Heart right ventricle (tissue), 16 donors: ENCODE measurements around the gene ALPK1. TPM values are rescaled to one million over a fixed set of nuclear protein-coding genes. Genes with fewer than 3 reads are reported as not detected.

Experiments used
- ATAC-seq, 8 donors: fragments of 200-7000 bp; cut with Tn5 transposase; one replicate each; pipeline ENCODE4 v1.9.1; 2020; ENCODE audit warnings: mild to moderate bottlenecking in 8 of 8, moderate library complexity in 8 of 8, moderate number of reproducible peaks in 1 of 8
- DNase-seq, 2 donors: peaks; one replicate each; pipeline ENCODE4 v3.0.0-alpha.2; 2020
- H3K27ac ChIP-seq, 10 donors: fragments of 200-600 bp; sonication (generic) in 2 of 10; one replicate each; pipeline versions ENCODE4 v1.5.0 to v1.8.0; 2020 to 2022; ENCODE audit warnings: mild to moderate bottlenecking in 3 of 10
- H3K27me3 ChIP-seq, 7 donors: fragments of 200-600 bp; one replicate each; pipeline ENCODE4 v1.8.0; 2021 to 2022; ENCODE audit warnings: mild to moderate bottlenecking in 2 of 7
- H3K36me3 ChIP-seq, 9 donors: fragments of 200-600 bp; sonication (generic) in 1 of 9; one replicate each; pipeline versions ENCODE4 v1.5.0 to v1.8.0; 2020 to 2022; ENCODE audit warnings: mild to moderate bottlenecking in 2 of 9
- H3K4me1 ChIP-seq, 9 donors: fragments of 200-600 bp; sonication (generic) in 1 of 9; one replicate each; pipeline versions ENCODE4 v1.5.0 to v1.8.0; 2020 to 2022; ENCODE audit warnings: mild to moderate bottlenecking in 4 of 9
- H3K4me3 ChIP-seq, 10 donors: fragments of 200-600 bp; sonication (generic) in 2 of 10; one replicate each; pipeline versions ENCODE4 v1.5.0 to v1.8.0; 2020 to 2022; ENCODE audit warnings: mild to moderate bottlenecking in 7 of 10, moderate library complexity in 2 of 10
- H3K9me3 ChIP-seq, 11 donors: fragments of 200-600 bp in 10 of 11; sonication (generic) in 2 of 11; one replicate each; pipeline versions ENCODE4 v1.5.0 to v1.8.0; 2013 to 2022; ENCODE audit warnings: mild to moderate bottlenecking in 2 of 11, control low read depth in 1 of 11, moderate library complexity in 1 of 11
- WGBS, 2 donors: extraction: QIAGEN DNeasy Blood & Tissue Kit; methylation state at CpG; one replicate each; pipeline ENCODE4 v1.1.7; 2013; ENCODE audit warnings: inconsistent platforms in 1 of 2; 5-methylcytosine and 5-hydroxymethylcytosine counted together
- intact Hi-C, 10 donors: fragments of 100-400 bp; cut with DNase I; formaldehyde crosslinking; loops; one replicate each; pipeline versions ENCODE4 v1.11.1 to v1.14.2; 2022
- polyA plus RNA-seq, 2 donors: library from polyadenylated mRNA; stranded (reverse); fragments of 200-250 nt; gene quantifications; one replicate each; pipeline ENCODE4 v1.2.3, GENCODE V29; 2013
- total RNA-seq, 10 donors: library from RNA; stranded (reverse); fragmentation: NEBNext Ultra II Directional in 3 of 10; extraction: Animal tissue kit (Norgen Biotek cat#: 25700) in 3 of 10; gene quantifications; one replicate each; pipeline versions ENCODE4 v1.2.1 to v1.2.4, GENCODE V29; 2021 to 2023
- TF ChIP-seq, protein P1 (sequence below), 9 donors: fragments of 200-600 bp; sonication (generic) in 2 of 9; IDR thresholded peaks; one replicate each; pipeline versions ENCODE4 v1.5.0 to v1.8.0; 2021 to 2022; ENCODE audit warnings: antibody characterized with exemption in 9 of 9, mild to moderate bottlenecking in 5 of 9, moderate library complexity in 1 of 9
- donor health status: Arrhythmogenic right ventricular cardiomyopathy.
- donor health status: ischemic (EF 13 %, LVEDD 7.1; RV severe dilation, severe dysfunction).
- donor health status: healthy with polysubstance abuse.
- donor health status: DM: no; HTN: yes; CAD: no.
- donor health status: DM: no; HTN: no; CAD: no.
- donor health status: ischemic (EF 25% LVEDD 6.9; RV normal size, moderate dysfunction).
- donor health status: ischemic (EF 25% LVEDD 5.7; RV mildly dilated, moderate dysfunction).
- donor health status: healthy.
- donor health status: DM: yes; HTN: yes; CAD: no.
- donor health status: Ischemic cardiomyopathy.
- donor health status: ischemic (EF 35%, LVEDD 5.7; RV mildly dilated, moderate dysfunction).
- donor health status: nonischemic (EF 11% LVEDD 7.7; RV severe dilation, severe dysfunction).
- donor health status: DM: yes; HTN: yes; CAD: no.
- donor health status: PGD.
- donor health status: ischemic (EF 29% LVEDD 5.4; RV normal size, mild dysfunction).
- donor health status: nonischemic (EF 23%, LVEDD 6.1; RV moderate dilation, normal function).

The ALPK1 gene
- total and polyA plus RNA-seq, 12 donors = 1.1 to 11.0 (median 4.4) TPM

DNA sequence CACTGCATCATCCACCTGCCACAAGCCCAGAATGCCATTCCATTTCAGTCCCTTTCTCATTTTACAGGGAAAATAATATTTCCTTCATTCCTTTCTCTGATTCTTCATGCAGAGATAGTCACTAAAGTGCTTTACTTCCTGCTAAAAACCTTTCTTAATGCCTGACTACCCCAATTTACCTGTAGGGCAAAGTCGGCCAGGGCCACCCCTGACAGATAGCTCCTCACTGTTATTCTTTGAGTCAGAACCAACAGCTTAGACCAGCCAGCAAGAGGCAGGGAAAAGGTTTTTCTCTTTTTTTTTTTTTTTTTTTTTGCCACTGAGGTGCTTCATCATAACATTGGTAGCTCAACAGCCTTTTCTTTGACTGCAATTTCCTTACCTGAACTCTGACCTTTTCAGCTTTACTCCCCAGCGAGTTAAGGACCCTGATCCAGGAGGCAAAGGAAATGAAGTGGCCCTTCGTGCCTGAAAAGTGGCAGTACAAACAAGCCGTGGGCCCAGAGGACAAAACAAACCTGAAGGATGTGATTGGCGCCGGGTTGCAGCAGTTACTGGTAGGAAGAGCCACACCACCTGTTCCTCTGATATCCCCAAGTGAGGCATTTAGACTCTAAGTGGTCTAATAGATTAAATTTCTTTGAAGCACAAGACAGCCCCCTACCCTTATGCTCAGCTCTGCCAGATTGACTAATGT lies 85.0 kb downstream of the ALPK1 start:
- TF ChIP-seq, protein P1, sequence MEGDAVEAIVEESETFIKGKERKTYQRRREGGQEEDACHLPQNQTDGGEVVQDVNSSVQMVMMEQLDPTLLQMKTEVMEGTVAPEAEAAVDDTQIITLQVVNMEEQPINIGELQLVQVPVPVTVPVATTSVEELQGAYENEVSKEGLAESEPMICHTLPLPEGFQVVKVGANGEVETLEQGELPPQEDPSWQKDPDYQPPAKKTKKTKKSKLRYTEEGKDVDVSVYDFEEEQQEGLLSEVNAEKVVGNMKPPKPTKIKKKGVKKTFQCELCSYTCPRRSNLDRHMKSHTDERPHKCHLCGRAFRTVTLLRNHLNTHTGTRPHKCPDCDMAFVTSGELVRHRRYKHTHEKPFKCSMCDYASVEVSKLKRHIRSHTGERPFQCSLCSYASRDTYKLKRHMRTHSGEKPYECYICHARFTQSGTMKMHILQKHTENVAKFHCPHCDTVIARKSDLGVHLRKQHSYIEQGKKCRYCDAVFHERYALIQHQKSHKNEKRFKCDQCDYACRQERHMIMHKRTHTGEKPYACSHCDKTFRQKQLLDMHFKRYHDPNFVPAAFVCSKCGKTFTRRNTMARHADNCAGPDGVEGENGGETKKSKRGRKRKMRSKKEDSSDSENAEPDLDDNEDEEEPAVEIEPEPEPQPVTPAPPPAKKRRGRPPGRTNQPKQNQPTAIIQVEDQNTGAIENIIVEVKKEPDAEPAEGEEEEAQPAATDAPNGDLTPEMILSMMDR (IDR thresholded peaks at IDR 0.05) = no peak
- intact Hi-C loops = no loop called here
- H3K4me3 ChIP-seq = no peak overlapping the region
- WGBS, 2 donors = 83 to 86% methylated on average over 6 of the region's 6 CpGs
- no peak for ATAC-seq
- H3K27me3 ChIP-seq = peaks cover 0 to 3% (median 0%) of the 10 kb centered on the region in 7 donors
- no peaks in the 10 kb centered on the region for H3K9me3 ChIP-seq
- no peak for DNase-seq
- H3K27ac ChIP-seq = no peak overlapping the region
- peaks cover 0 to 89% (median 4%) of the 10 kb centered on the region in 9 donors for H3K36me3 ChIP-seq
- H3K4me1 ChIP-seq = peaks cover 0 to 5% (median 0%) of the 10 kb centered on the region in 9 donors

DNA sequence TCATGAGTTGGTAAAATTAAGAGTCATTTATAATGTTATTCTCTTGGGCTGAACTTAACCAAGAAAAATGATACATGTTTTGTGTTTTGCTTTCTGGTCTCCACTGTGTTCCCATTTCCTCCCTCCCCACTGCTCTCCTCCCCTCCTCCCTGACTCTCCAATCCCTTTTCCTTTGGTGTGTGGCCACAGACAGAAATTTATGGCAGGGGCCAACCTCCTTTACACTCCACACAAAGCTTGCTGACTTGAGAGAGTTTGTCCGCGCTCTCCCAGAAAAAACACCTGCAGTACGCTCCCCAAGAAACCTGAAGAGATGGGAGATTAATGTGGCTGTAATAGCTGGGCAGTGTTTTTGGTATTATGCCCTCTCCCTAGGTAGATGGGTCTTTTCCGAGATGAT lies 88.9 kb downstream of the ALPK1 start:
- TF ChIP-seq, protein P1 (IDR thresholded peaks at IDR 0.05) = no peak
- no peaks in the 10 kb centered on the region for H3K27me3 ChIP-seq
- H3K36me3 ChIP-seq = peaks cover 0 to 74% (median 0%) of the 10 kb centered on the region in 9 donors
- H3K9me3 ChIP-seq = no peaks in the 10 kb centered on the region
- intact Hi-C loops = no loop called here
- H3K4me1 ChIP-seq = no peaks in the 10 kb centered on the region
- DNase-seq (no peak), ATAC-seq (no peak)
- 94% methylated on average over 4 of the region's 4 CpGs for WGBS, 2 donors
- no peak overlapping the region for H3K27ac ChIP-seq
- no peak overlapping the region for H3K4me3 ChIP-seq

DNA sequence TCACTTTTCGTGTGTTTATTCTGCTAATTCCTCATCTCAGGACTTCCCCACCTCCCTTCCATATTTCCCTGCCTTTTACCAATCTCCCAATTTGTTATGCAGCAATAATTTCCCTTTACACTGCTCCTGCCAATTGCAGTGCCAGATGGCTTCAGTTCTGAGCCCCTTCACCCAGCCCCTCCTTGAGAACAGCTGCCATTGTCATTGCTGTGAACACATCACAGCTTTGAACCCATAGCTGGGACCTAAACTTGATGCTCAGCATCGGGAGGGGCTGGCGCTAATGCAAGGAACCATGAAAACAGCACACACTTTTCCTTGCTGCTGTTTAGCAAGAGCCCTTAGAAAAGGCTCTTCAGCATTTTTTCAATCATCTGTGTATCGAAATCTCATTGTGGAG lies 104.9 kb downstream of the ALPK1 start:
- 71% methylated on average over 4 of the region's 4 CpGs for WGBS, 2 donors
- no peak overlapping the region for H3K27ac ChIP-seq
- peaks cover 0 to 8% (median 0%) of the 10 kb centered on the region in 11 donors for H3K9me3 ChIP-seq
- H3K4me1 ChIP-seq = peaks cover 0 to 4% (median 0%) of the 10 kb centered on the region in 9 donors
- TF ChIP-seq, protein P1 (IDR thresholded peaks at IDR 0.05) = no peak
- H3K36me3 ChIP-seq = peaks cover 0 to 16% (median 0%) of the 10 kb centered on the region in 9 donors
- intact Hi-C loops = no loop called here
- H3K4me3 ChIP-seq = no peak overlapping the region
- ATAC-seq = no peak
- no peak for DNase-seq
- no peaks in the 10 kb centered on the region for H3K27me3 ChIP-seq

DNA sequence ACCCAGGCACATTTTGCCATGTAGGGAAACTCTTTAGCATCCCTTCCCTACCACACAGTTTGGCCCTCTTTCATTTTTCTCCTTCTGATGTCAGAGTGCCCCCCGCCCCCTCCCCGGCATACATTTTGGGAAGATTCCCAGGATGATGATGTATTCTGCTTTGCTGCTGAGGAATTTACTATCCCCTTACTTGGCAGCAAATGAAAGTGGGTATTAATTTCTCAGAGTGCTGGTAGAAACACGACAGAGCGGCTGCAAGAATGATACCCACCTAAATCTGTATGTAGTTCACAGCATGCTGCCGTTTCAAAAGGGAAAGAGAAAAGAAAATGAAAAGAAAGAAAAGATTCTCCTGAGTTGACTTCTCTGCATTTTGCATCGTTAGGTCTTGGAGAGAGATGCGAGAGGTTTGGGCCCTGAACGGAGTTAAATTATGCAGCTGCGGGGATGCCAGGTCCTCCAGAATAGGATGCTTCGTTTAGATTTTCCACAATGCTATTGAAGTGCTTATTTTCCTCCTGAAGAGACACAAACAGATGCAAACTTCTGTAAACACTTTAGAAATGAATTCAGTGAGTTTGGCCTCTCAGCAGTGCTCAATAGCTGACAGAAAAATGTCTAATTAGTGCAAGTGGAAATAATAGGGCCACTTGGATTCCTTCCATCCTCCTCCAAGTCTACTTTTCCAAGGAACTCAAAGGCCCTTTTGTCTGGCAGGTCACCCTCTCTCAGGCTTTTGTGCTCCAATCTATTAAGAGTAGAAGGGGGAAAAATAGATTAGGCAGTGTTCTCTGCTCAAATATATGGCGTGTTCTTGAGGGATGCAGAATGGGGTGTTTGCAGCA lies 106.2 kb downstream of the ALPK1 start:
- Histone ChIP-seq H3K9me3 (peaks cover 0 to 8% (median 0%) of the 10 kb centered on the region in 11 donors), H3K36me3 (peaks cover 0 to 14% (median 0%) of the 10 kb centered on the region in 9 donors), H3K27ac (no peak overlapping the region), H3K27me3 (no peaks in the 10 kb centered on the region), H3K4me3 (no peak overlapping the region), H3K4me1 (peaks cover 0 to 4% (median 0%) of the 10 kb centered on the region in 9 donors)
- intact Hi-C loops = no loop called here
- TF ChIP-seq, protein P1 (IDR thresholded peaks at IDR 0.05) = no peak
- WGBS, 2 donors = 56 to 62% methylated on average over 11 of the region's 11 CpGs
- no peak for DNase-seq
- no peak for ATAC-seq
